GM12874 (cell line): Measurements from ENCODE around the gene MAGI1.

ENCODE experiments used
- CTCF ChIP-seq: IDR thresholded peaks from 2 replicates; pipeline ENCODE4 v1.5.1; 2011; ENCODE audit warnings: low read depth, mild to moderate bottlenecking, control low read depth, low read length, moderate library complexity; ENCODE audit not compliant: insufficient read depth

Gene MAGI1

GRCh38 chr3:65584002-65584401, 454.7 kb downstream of the MAGI1 start:
- TF ChIP-seq CTCF = no peak

- no peak for TF ChIP-seq CTCF
These were observed 455.5 kb downstream of the MAGI1 start for GRCh38 chr3:65583188-65583587.

GRCh38 chr3:65582012-65582717, 456.6 kb downstream of the MAGI1 start:
- TF ChIP-seq CTCF = no peak

DNA sequence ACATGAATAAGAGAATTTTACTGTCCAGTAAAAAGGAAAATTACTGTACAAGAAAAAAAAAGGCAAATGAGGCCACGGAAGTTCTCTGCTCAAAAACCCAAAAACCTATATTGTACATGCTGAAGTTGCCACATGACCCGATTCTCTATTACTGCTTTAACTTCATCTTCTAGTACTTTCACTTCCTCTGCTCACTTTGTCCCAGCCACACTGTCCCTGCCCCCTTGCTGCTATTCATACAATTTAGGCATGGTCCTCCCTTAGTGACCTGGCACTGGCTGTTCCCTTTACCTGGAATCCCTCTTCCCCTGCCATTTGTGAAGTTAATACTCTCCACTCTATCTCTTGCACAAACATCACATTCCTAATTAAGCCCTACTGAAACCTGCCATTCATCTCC, 457.4 kb downstream of the MAGI1 start:
- TF ChIP-seq CTCF = no peak

- TF ChIP-seq CTCF = no peak
These were observed 459.9 kb downstream of the MAGI1 start for GRCh38 chr3:65578861-65579260.

DNA sequence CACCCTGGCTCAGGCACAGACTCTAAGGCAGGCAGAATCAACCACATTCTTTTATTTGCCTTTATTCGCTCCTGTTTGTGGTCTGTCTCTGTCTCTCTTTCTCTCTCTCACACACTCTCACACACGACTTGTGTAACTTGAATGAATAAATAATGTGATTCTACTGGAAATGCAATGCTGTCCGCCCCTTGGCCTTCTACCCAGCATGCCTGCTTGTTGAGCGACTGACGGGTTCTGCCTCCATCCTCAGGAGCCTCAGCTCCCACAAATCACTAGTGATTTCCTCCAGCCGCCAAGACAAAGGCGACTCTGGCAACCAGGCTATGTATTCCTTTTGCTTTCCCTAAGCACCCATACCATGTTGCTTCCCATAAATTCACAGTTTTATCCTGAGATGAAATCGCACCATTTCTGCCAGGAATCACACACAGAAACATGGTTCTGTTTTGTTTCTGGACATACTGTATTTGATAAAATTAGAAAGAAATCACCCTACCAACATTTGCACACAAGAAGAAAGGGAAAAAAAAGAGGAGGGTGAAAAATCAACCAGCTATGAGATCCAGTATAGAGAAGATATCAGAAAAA, 460.8 kb downstream of the MAGI1 start:
- no peak for TF ChIP-seq CTCF

DNA sequence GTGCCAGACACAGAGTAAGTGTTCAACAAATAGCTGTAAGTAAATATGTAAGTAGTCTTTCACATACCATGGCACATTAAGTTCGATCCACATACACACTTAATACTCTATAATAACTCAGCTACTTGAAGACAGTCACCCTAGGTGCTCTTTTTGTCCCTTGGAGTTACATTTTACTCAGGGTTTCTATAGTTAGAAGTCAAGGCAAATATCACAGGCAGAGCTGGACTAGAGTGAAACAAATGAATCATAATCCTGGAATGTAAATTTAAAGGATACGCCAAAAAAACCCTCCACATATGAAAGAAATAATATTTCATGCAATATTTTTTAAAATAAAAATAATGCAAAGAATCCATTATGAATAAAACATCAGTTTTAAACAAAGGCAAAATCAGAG, 461.8 kb downstream of the MAGI1 start:
- TF ChIP-seq CTCF = no peak

DNA sequence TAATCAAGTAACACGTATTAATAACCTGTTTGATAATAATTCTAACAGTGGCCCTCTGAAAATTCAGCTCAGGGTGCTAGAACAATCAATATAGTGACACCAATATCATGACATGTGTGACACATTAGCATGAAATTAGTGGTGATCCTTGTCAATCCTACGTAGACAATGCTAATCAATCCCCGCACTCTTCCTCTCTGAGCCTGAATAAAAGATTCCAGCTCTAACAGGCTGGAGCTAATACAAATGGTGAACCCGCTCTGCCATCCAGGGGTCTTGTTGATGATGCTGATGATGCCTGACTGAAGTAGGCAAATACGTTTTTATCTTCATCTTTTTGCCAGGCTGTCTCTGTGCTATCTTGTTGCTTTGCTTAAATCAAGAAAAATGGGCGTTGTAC, 462.5 kb downstream of the MAGI1 start:
- no peak for TF ChIP-seq CTCF
